CD4-positive, alpha-beta memory T cell (primary cell): ENCODE results near the gene FAXDC2. TPM values are rescaled to one million over a fixed set of nuclear protein-coding genes. Genes with fewer than 3 reads are reported as not detected.

ENCODE experiments used
- CTCF ChIA-PET: fragments of 350-600 bp; sonication (Branson Sonifier 250); formaldehyde crosslinking; loops from one replicate; lab custom pipeline; 2021; ENCODE audit warnings: inconsistent platforms; ENCODE audit not compliant: partially characterized antibody; lab: Charles Lee
- POLR2A ChIA-PET: fragments of 350-600 bp; sonication (Branson Sonifier 250); formaldehyde crosslinking; loops from one replicate; lab custom pipeline; 2021; ENCODE audit not compliant: partially characterized antibody; lab: Charles Lee
- DNase-seq, 5 donors: peaks; one replicate each; pipeline versions ENCODE4 v3.0.0 to v3.0.0-alpha.2; 2020 to 2022; ENCODE audit warnings: mixed read lengths in 1 of 5
- H3K27ac ChIP-seq: one replicate; pipeline ENCODE4 v1.7.0; 2013; ENCODE audit warnings: low read depth, low read length
- H3K27me3 ChIP-seq: 2 replicates; pipeline ENCODE4 v1.7.0; 2013; ENCODE audit warnings: mild to moderate bottlenecking, low read length, moderate library complexity; ENCODE audit not compliant: insufficient read depth
- H3K36me3 ChIP-seq: 2 replicates; pipeline ENCODE4 v1.7.0; 2013; ENCODE audit warnings: mild to moderate bottlenecking, low read length, moderate library complexity; ENCODE audit not compliant: insufficient read depth
- H3K4me1 ChIP-seq: 2 replicates; pipeline ENCODE4 v1.7.0; 2013; ENCODE audit warnings: mild to moderate bottlenecking, low read length, moderate library complexity; ENCODE audit not compliant: insufficient read depth
- H3K4me3 ChIP-seq, 2 donors: one replicate each; pipeline ENCODE4 v1.7.0; 2013; ENCODE audit warnings: low read length in 2 of 2, mild to moderate bottlenecking in 1 of 2
- H3K9me3 ChIP-seq, 2 donors: one replicate each; pipeline ENCODE4 v1.7.0; 2013; ENCODE audit warnings: low read length in 2 of 2, control low read depth in 1 of 2; ENCODE audit not compliant: control insufficient read depth in 1 of 2
- H3K27ac Mint-ChIP-seq, 7 donors: one replicate each; pipeline ENCODE4 v1.8.0; 2020 to 2021; ENCODE audit warnings: mixed read lengths in 7 of 7, mild to moderate bottlenecking in 6 of 7, inconsistent platforms in 3 of 7, moderate library complexity in 3 of 7
- H3K27me3 Mint-ChIP-seq, 2 donors: one replicate each; pipeline ENCODE4 v1.8.0; 2020 to 2021; ENCODE audit warnings: mixed read lengths in 2 of 2
- H3K36me3 Mint-ChIP-seq, 2 donors: one replicate each; pipeline ENCODE4 v1.8.0; 2020 to 2021; ENCODE audit warnings: mixed read lengths in 2 of 2, inconsistent platforms in 1 of 2, mild to moderate bottlenecking in 1 of 2
- H3K4me1 Mint-ChIP-seq, 4 donors: one replicate each; pipeline ENCODE4 v1.8.0; 2020 to 2021; ENCODE audit warnings: mixed read lengths in 4 of 4, mild to moderate bottlenecking in 1 of 4
- H3K4me3 Mint-ChIP-seq, 8 donors: one replicate each; pipeline ENCODE4 v1.8.0; 2020 to 2021; ENCODE audit warnings: mixed read lengths in 8 of 8, mild to moderate bottlenecking in 7 of 8, moderate library complexity in 6 of 8, inconsistent platforms in 3 of 8
- H3K9me3 Mint-ChIP-seq, 8 donors: one replicate each; pipeline ENCODE4 v1.8.0; 2020 to 2021; ENCODE audit warnings: mixed read lengths in 8 of 8, mild to moderate bottlenecking in 5 of 8, inconsistent platforms in 3 of 8, moderate library complexity in 1 of 8
- intact Hi-C: fragments of 100-400 bp; cut with micrococcal nuclease; formaldehyde crosslinking; loops from one replicate; pipeline ENCODE4 v1.15.1; 2023
- polyA plus RNA-seq, 2 donors: library from polyadenylated mRNA; unstranded; fragments of 300-500 nt; fragmentation: Illumina TruSeq; gene quantifications; one replicate each; pipeline ENCODE4 v1.2.3, GENCODE V29; 2021
- total RNA-seq, 2 experiments: library from RNA; stranded (reverse); gene quantifications; one replicate each; pipeline ENCODE4 v1.2.3, GENCODE V29; 2021

FAXDC2 gene
- total and polyA plus RNA-seq, 4 experiments from 2014 or later = 0.47 to 1.7 TPM; not detected in 2

GRCh38 chr5:154857530-154858296, 7.3 kb upstream of the FAXDC2 start:
- intact Hi-C loops = loop anchor here (1.0 to 5.0 kb wide), 6 partner anchors 45 to 412 kb away; partner anchors contain the start of genes LARP1, MRPL22 and SAP30L
- peak overlapping the region; percentile 89 to 97 (median 91) for H3K4me3 Mint-ChIP-seq

GRCh38 chr5:154851351-154851750, 948 bp upstream of the FAXDC2 start:
- Histone ChIP-seq H3K27ac (no peak overlapping the region), H3K36me3 (no peaks in the 10 kb centered on the region), H3K27me3 (no peaks in the 10 kb centered on the region), H3K4me1 (no peaks in the 10 kb centered on the region), H3K4me3 (no peak overlapping the region), H3K9me3 (no peaks in the 10 kb centered on the region)
- intact Hi-C loops = no loop called here
- Mint-ChIP-seq H3K27me3 (no peaks in the 10 kb centered on the region), H3K4me3 (no peak overlapping the region), H3K36me3 (no peaks in the 10 kb centered on the region), H3K27ac (no peak overlapping the region), H3K9me3 (peaks cover 0 to 2% (median 0%) of the 10 kb centered on the region in 8 donors), H3K4me1 (no peaks in the 10 kb centered on the region)
- DNase-seq = no peak
- POLR2A ChIA-PET = no interaction called here
- CTCF ChIA-PET = interaction anchor here (1.5 kb wide), 1 partner anchor 43 kb away, joined by 3 read pairs; no protein-coding TSS in a partner anchor

More at GRCh38 chr5:154857530-154858296, 7.3 kb upstream of the FAXDC2 start:
- Histone ChIP-seq H3K27ac (peak overlapping the region; percentile 94), H3K4me1 (peaks cover 36% of the 10 kb centered on the region), H3K27me3 (no peaks in the 10 kb centered on the region), H3K4me3 (peak overlapping the region; percentile 78 to 88), H3K36me3 (no peaks in the 10 kb centered on the region), H3K9me3 (no peaks in the 10 kb centered on the region)
- CTCF ChIA-PET = interaction anchor here (0.9 to 1.2 kb wide), 5 partner anchors 25 to 208 kb away, joined by 3 to 5 read pairs (median 4); no protein-coding TSS in a partner anchor
- Mint-ChIP-seq H3K27me3 (no peaks in the 10 kb centered on the region), H3K36me3 (peaks cover 7 to 23% of the 10 kb centered on the region in 2 donors), H3K27ac (peak overlapping the region; percentile 93 to 99 (median 98)), H3K9me3 (no peaks in the 10 kb centered on the region), H3K4me1 (peaks cover 25 to 49% (median 33%) of the 10 kb centered on the region in 4 donors)
- peak; percentile 87 to 95 (median 91) for DNase-seq
- POLR2A ChIA-PET = interaction anchor here (0.9 to 2.9 kb wide), 20 partner anchors 11 to 819 kb away, joined by 3 to 30 read pairs (median 4); partner anchors contain the start of genes FAM114A2, LARP1, MFAP3 and MRPL22

GRCh38 chr5:154849791-154850201, 607 bp downstream of the FAXDC2 start:
- Histone ChIP-seq H3K9me3 (no peaks in the 10 kb centered on the region), H3K27ac (no peak overlapping the region), H3K36me3 (no peaks in the 10 kb centered on the region), H3K27me3 (no peaks in the 10 kb centered on the region), H3K4me3 (no peak overlapping the region), H3K4me1 (no peaks in the 10 kb centered on the region)
- Mint-ChIP-seq H3K4me1 (no peaks in the 10 kb centered on the region), H3K27me3 (no peaks in the 10 kb centered on the region), H3K9me3 (peaks cover 0 to 2% (median 0%) of the 10 kb centered on the region in 8 donors), H3K27ac (peak overlapping the region in 1 of 7 donors; percentile 59), H3K36me3 (no peaks in the 10 kb centered on the region), H3K4me3 (no peak overlapping the region)
- no peak for DNase-seq
- CTCF ChIA-PET = no interaction called here
- intact Hi-C loops = no loop called here
- POLR2A ChIA-PET = no interaction called here

GRCh38 chr5:154849264-154849785, 1.1 kb downstream of the FAXDC2 start:
- no peak overlapping the region for H3K4me3 ChIP-seq
- H3K4me1 ChIP-seq = no peaks in the 10 kb centered on the region
- ChIA-PET CTCF (no interaction called here), POLR2A (no interaction called here)
- intact Hi-C loops = no loop called here
- Mint-ChIP-seq H3K9me3 (peaks cover 0 to 2% (median 0%) of the 10 kb centered on the region in 8 donors), H3K27me3 (no peaks in the 10 kb centered on the region), H3K36me3 (no peaks in the 10 kb centered on the region), H3K27ac (no peak overlapping the region), H3K4me1 (no peaks in the 10 kb centered on the region), H3K4me3 (no peak overlapping the region)
- no peak for DNase-seq
- no peaks in the 10 kb centered on the region for H3K27me3 ChIP-seq
- H3K36me3 ChIP-seq = no peaks in the 10 kb centered on the region
- H3K9me3 ChIP-seq = no peaks in the 10 kb centered on the region
- no peak overlapping the region for H3K27ac ChIP-seq

GRCh38 chr5:154844809-154845208, 5.6 kb downstream of the FAXDC2 start:
- Mint-ChIP-seq H3K4me1 (no peaks in the 10 kb centered on the region), H3K27ac (no peak overlapping the region), H3K27me3 (no peaks in the 10 kb centered on the region), H3K9me3 (peaks cover 0 to 2% (median 0%) of the 10 kb centered on the region in 8 donors), H3K36me3 (no peaks in the 10 kb centered on the region), H3K4me3 (no peak overlapping the region)
- intact Hi-C loops = no loop called here
- POLR2A ChIA-PET = interaction anchor here (0.8 kb wide), 1 partner anchor 12 kb away, joined by 5 read pairs; no protein-coding TSS in a partner anchor
- Histone ChIP-seq H3K9me3 (no peaks in the 10 kb centered on the region), H3K36me3 (no peaks in the 10 kb centered on the region), H3K27me3 (no peaks in the 10 kb centered on the region), H3K4me3 (no peak overlapping the region), H3K27ac (no peak overlapping the region), H3K4me1 (no peaks in the 10 kb centered on the region)
- CTCF ChIA-PET = no interaction called here
- DNase-seq = no peak

- H3K27ac ChIP-seq = no peak overlapping the region
- H3K4me1 ChIP-seq = no peaks in the 10 kb centered on the region
- no peaks in the 10 kb centered on the region for H3K27me3 Mint-ChIP-seq
- no peaks in the 10 kb centered on the region for H3K36me3 ChIP-seq
- CTCF ChIA-PET = interaction anchor here (1.0 kb wide), 1 partner anchor 9 kb away, joined by 3 read pairs; no protein-coding TSS in a partner anchor
- H3K9me3 Mint-ChIP-seq = peaks cover 0 to 2% (median 0%) of the 10 kb centered on the region in 8 donors
- no peaks in the 10 kb centered on the region for H3K27me3 ChIP-seq
- intact Hi-C loops = no loop called here
- H3K9me3 ChIP-seq = no peaks in the 10 kb centered on the region
- H3K27ac Mint-ChIP-seq = peak overlapping the region in 1 of 7 donors; percentile 20
- DNase-seq = no peak
- POLR2A ChIA-PET = no interaction called here
- H3K4me1 Mint-ChIP-seq = no peaks in the 10 kb centered on the region
- no peak overlapping the region for H3K4me3 Mint-ChIP-seq
- no peaks in the 10 kb centered on the region for H3K36me3 Mint-ChIP-seq
- H3K4me3 ChIP-seq = no peak overlapping the region
Measured at GRCh38 chr5:154842689-154843530, 7.5 kb downstream of the FAXDC2 start.
